ENCODE data around the gene BCKDK.

DNA sequence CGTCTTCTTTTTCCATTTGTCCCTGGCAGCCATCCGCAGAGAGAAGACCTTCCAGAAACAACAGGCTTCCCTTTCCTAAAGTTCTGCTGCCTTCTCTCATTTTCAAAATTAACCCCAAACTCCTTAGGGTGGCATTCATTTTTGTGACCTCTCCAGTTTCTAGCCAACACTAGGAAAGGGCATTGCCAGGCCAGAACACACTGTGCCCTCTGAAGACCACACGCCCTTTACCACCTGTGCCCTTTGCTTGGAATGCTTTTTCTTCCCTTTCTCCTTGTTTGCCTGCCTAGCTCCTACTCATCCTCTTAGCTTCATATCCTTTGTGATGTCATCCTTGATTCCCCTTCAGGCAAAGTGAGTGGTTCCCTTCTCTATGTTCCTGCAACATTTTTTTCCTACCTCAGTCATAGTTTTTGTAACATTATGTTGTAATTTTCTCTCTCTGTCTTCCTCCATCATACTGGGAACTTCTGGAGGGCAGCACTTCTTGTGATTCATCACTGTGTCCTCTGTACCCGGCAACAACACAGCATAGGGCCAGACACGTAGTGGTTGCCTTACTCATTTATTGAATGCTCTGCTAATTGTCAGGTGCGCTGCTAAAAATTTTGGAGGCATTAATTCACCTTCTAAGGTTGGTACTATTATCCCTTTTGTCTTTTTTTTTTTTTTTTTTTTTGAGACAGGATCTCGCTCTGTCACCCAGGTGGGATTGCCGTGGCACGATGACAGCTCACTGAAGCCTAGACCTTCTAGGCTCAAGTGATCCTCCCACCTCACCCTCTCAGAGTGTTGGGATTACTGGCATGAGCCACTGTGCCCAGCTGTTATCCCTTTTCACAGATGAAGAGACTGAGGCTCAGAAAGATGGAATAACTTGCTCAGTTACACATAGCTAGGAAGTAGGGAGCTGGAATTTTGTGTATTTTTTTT, 10.3 kb downstream of the BCKDK start:
- TF ChIP-seq, protein P1, sequence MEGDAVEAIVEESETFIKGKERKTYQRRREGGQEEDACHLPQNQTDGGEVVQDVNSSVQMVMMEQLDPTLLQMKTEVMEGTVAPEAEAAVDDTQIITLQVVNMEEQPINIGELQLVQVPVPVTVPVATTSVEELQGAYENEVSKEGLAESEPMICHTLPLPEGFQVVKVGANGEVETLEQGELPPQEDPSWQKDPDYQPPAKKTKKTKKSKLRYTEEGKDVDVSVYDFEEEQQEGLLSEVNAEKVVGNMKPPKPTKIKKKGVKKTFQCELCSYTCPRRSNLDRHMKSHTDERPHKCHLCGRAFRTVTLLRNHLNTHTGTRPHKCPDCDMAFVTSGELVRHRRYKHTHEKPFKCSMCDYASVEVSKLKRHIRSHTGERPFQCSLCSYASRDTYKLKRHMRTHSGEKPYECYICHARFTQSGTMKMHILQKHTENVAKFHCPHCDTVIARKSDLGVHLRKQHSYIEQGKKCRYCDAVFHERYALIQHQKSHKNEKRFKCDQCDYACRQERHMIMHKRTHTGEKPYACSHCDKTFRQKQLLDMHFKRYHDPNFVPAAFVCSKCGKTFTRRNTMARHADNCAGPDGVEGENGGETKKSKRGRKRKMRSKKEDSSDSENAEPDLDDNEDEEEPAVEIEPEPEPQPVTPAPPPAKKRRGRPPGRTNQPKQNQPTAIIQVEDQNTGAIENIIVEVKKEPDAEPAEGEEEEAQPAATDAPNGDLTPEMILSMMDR (conservative IDR thresholded peaks at IDR 0.05; ENCODE audit: low read length) = no peak
- no peak for TF ChIP-seq EZH2phosphoT487 (IDR thresholded peaks at IDR 0.05; ENCODE audit: borderline replicate concordance, low read depth, low read length)
